Memory B cell (primary cell): ENCODE measurements around the gene STARD6.

Source experiments
- ATAC-seq: fragments of 150-1000 bp; cut with Tn5 transposase; 2 replicates; pipeline ENCODE4 v1.10.0; 2021; ENCODE audit warnings: low read depth, mild to moderate bottlenecking, moderate library complexity
- DNase-seq, 2 donors: peaks; one replicate each; pipeline ENCODE4 v3.0.0; 2022; ENCODE audit warnings: low spot score in 2 of 2
- H3K27ac Mint-ChIP-seq: one replicate; pipeline ENCODE4 v1.8.0; 2022; ENCODE audit warnings: mild to moderate bottlenecking, moderate library complexity, mixed read lengths
- H3K27me3 Mint-ChIP-seq: one replicate; pipeline ENCODE4 v1.8.0; 2022; ENCODE audit warnings: mixed read lengths
- H3K36me3 Mint-ChIP-seq: one replicate; pipeline ENCODE4 v1.8.0; 2022; ENCODE audit warnings: mild to moderate bottlenecking, mixed read lengths
- H3K4me1 Mint-ChIP-seq: one replicate; pipeline ENCODE4 v1.8.0; 2022; ENCODE audit warnings: mixed read lengths
- H3K4me3 Mint-ChIP-seq: one replicate; pipeline ENCODE4 v1.8.0; 2022; ENCODE audit warnings: mild to moderate bottlenecking, moderate library complexity, mixed read lengths
- H3K9me3 Mint-ChIP-seq: one replicate; pipeline ENCODE4 v1.8.0; 2022; ENCODE audit warnings: mixed read lengths

STARD6 gene

DNA sequence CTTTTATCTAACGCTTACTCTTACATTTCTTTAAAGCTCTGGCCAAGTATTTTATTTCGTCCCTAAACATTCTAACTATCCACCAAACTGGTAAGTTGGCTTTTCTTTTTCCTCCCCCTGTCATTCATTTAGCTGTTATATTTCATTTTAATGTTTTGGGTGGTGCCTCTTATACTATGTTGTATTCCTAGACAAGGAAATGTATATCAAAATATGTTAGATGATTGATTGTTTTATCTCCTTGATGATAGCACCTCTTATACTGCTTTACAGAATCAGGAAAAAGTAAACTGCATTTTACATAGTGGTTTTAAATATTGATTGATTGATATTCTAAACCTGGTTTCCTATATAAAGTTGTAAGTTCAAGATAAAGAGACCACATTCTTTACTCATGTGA lies 24.0 kb upstream of the STARD6 start:
- H3K4me3 Mint-ChIP-seq: no peak overlapping the region
- DNase-seq (no peak), ATAC-seq (no peak)
- H3K9me3 Mint-ChIP-seq: no peaks in the 10 kb centered on the region
- no peaks in the 10 kb centered on the region for H3K27me3 Mint-ChIP-seq
- no peaks in the 10 kb centered on the region for H3K36me3 Mint-ChIP-seq
- no peak overlapping the region for H3K27ac Mint-ChIP-seq
- H3K4me1 Mint-ChIP-seq: no peaks in the 10 kb centered on the region

DNA sequence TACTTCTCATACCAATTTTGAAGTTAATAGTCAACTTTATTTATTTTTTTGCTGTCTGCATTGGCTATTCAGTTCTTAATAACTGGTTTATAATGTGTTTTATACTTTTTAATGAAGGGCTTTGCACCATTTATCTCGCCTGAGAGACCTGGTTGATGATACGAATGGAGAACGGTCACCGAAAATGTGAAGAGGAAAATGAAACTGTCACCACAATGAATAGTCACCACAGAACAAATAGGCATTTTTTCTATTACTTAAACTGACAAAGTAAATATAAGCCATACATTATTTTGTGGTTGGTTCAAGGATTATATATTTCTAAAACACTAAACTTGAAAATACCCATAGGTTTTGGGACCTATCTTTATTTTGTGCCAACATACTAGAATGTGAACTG lies 20.4 kb upstream of the STARD6 start:
- ATAC-seq (no peak), DNase-seq (no peak)
- Mint-ChIP-seq H3K9me3 (no peaks in the 10 kb centered on the region), H3K27ac (no peak overlapping the region), H3K27me3 (no peaks in the 10 kb centered on the region), H3K36me3 (no peaks in the 10 kb centered on the region), H3K4me1 (no peaks in the 10 kb centered on the region), H3K4me3 (no peak overlapping the region)

DNA sequence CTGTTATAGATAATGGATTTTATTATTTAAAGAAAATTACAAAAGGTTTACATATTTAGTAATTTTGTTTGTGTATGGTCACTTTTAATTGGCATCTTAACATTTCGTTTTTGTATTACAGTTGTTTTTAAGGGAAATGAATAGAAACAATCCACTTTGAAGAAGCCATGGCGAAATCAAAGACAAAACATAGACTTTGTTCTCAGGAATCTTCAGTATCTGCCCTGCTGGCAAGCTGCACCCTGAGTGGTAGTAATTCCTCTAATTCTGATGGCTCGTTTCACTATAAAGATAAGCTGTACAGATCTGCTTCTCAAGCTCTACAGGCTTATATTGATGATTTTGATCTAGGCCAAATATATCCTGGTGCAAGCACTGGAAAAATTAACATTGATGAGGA lies 2.7 kb upstream of the STARD6 start:
- DNase-seq: no peak
- no peak overlapping the region for H3K27ac Mint-ChIP-seq
- no peak for ATAC-seq
- H3K4me3 Mint-ChIP-seq: no peak overlapping the region
- no peaks in the 10 kb centered on the region for H3K36me3 Mint-ChIP-seq
- peaks cover 8% of the 10 kb centered on the region for H3K4me1 Mint-ChIP-seq
- no peaks in the 10 kb centered on the region for H3K9me3 Mint-ChIP-seq
- no peaks in the 10 kb centered on the region for H3K27me3 Mint-ChIP-seq

DNA sequence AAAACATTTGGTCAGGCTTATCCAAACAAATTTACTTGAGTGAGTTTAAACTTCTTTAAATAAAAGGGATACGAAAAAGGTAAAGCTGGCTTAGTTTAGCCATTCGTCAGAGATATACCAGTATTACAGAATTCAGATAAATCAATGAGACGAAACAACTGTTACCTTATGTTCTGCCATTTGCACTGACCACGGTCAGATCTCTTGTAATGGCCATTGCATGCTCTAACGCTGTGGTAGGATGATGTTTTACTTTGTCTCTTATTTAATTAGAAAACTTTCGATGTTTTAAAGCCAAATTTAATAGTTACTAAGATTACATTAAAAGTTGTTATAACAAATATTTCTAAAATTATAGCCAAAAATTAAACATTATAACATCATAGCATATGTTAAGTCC lies 1.6 kb upstream of the STARD6 start:
- Mint-ChIP-seq H3K27ac (no peak overlapping the region), H3K4me1 (peaks cover 8% of the 10 kb centered on the region), H3K27me3 (no peaks in the 10 kb centered on the region), H3K9me3 (no peaks in the 10 kb centered on the region), H3K4me3 (peak overlapping the region; percentile 99), H3K36me3 (no peaks in the 10 kb centered on the region)
- no peak for ATAC-seq
- DNase-seq: no peak

DNA sequence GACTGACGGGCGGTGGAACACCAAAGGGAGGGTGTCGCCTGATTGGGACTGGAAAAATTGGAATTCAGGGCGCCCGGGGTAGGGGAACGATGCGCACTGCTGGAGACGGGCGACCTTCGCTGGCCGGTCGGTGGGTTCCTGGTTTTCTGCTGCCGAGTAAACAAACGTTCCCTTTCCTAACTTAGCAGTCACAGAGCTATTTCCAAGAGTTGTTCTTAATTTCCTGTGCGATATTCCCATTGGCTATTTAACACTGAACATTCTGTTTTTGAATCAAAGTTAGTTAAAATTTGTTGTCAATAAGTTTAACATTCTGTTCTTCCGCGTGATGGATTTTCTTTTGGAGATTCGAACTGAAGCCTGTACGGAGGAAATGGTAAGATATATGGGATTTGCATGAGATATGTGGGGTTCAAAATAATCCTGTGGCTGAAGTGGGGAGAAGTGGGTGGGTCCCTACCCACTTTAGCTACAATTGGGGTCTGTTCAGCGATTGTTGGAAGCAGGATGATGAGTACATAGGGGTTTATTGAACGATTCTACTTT lies 910 bp upstream of the STARD6 start:
- ATAC-seq: no peak
- Mint-ChIP-seq H3K27me3 (no peaks in the 10 kb centered on the region), H3K36me3 (no peaks in the 10 kb centered on the region), H3K9me3 (no peaks in the 10 kb centered on the region), H3K4me1 (peaks cover 8% of the 10 kb centered on the region), H3K4me3 (peak overlapping the region; percentile 99), H3K27ac (peak overlapping the region; percentile 91)
- DNase-seq: no peak

DNA sequence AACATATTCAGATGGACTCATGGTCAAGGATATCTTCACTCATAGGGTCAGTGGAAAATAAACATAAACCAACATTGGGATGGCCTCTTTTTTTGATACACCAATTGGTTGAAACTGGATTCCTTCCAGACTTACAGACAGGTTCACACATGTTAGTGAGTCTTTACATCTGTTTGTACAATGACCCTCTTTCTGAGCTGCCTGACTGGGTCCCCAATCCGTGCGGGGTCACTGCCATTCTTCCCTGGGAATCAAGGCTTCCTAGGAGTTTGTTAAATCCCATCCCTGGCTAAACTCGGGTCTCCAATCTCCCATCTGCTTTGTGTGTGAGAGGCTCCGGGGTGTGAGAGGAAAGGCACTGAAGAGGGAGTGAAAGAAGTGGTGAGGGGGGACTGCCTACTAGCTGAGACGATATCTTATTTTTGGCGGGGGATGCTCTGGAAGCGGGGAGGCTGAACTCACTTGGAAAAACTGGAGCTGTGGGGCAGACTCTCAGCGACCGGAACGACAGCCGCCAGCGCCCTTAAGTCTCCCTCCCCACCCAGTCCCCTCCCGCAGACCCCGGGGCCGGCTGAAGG lies 487 bp downstream of the STARD6 start:
- peaks cover 8% of the 10 kb centered on the region for H3K4me1 Mint-ChIP-seq
- H3K27me3 Mint-ChIP-seq: peaks cover 2% of the 10 kb centered on the region
- peaks cover under 1% of the 10 kb centered on the region for H3K9me3 Mint-ChIP-seq
- no peak for DNase-seq
- H3K27ac Mint-ChIP-seq: peak overlapping the region; percentile 91
- H3K4me3 Mint-ChIP-seq: peak overlapping the region; percentile 99
- no peaks in the 10 kb centered on the region for H3K36me3 Mint-ChIP-seq
- ATAC-seq: peak; percentile 4

DNA sequence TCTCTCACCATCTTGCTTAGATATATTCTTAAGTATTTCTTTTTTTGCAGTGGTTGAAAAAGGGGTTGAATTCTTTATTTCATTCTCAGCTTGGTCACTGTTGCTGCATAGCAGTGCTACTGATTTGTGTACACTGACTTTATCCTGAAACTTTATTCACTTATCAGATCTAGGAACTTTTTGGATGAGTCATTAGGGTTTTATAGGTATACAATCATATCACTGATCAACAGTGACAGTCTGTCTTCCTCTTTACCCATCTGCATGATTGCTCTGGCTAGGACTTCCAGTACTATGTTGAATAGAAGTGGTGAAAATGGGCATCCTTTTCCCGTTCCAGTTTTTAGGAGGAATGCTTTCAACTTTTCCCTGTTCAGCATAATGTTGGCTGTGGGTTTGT lies 6.5 kb downstream of the STARD6 start:
- DNase-seq (no peak), ATAC-seq (no peak)
- Mint-ChIP-seq H3K4me3 (no peak overlapping the region), H3K27ac (no peak overlapping the region), H3K27me3 (peaks cover 4% of the 10 kb centered on the region), H3K9me3 (peaks cover 3% of the 10 kb centered on the region), H3K36me3 (no peaks in the 10 kb centered on the region), H3K4me1 (peaks cover 3% of the 10 kb centered on the region)

DNA sequence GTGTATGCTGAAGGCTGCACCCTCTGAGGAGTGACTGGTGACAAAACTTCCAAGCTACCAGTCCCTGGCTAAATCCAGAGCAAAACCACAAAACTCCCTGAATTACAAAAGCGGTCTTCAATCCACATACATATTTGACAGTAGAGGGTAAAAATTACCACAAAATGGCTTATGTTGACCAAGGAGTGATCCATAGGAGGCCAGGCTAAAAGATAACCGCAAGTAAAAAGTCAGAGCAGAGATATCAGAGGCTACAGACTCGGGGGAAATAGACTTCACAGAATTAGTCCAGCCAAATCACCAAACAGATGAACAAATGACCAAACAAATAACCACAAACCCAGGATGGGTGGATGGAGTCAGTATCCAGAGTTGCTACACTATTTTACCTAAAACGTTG lies 19.4 kb downstream of the STARD6 start:
- H3K4me3 Mint-ChIP-seq: no peak overlapping the region
- no peaks in the 10 kb centered on the region for H3K36me3 Mint-ChIP-seq
- peaks cover 2% of the 10 kb centered on the region for H3K9me3 Mint-ChIP-seq
- H3K4me1 Mint-ChIP-seq: no peaks in the 10 kb centered on the region
- no peak overlapping the region for H3K27ac Mint-ChIP-seq
- DNase-seq (no peak), ATAC-seq (no peak)
- peaks cover 2% of the 10 kb centered on the region for H3K27me3 Mint-ChIP-seq

DNA sequence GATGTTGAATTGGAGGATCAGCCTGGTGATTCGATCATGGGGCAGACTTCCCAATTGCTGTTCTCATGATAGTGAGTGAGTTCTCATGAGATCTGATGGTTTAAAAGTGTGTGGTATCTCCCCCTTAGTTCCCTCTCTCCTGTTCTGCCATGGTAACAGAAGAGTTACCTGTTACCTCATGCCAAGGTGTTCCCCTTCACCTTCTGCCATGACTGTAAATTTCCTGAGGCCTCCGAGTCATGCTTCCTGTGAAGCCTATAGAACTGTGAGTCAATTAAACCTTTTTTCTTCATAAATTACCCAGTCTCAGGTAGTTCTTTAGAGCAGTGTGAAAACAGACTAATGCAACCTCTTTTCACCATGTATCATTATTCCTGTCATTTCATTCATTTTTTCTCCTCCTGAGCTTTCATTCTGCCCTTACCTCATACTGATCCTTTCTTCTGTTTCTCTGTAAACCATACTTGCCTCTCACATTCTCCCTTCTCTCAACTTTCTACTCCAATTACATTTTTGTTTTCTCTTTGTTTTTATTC lies 22.0 kb downstream of the STARD6 start:
- no peak overlapping the region for H3K4me3 Mint-ChIP-seq
- H3K36me3 Mint-ChIP-seq: no peaks in the 10 kb centered on the region
- peaks cover 2% of the 10 kb centered on the region for H3K27me3 Mint-ChIP-seq
- ATAC-seq (no peak), DNase-seq (no peak)
- H3K27ac Mint-ChIP-seq: no peak overlapping the region
- H3K9me3 Mint-ChIP-seq: peaks cover 2% of the 10 kb centered on the region
- no peaks in the 10 kb centered on the region for H3K4me1 Mint-ChIP-seq

DNA sequence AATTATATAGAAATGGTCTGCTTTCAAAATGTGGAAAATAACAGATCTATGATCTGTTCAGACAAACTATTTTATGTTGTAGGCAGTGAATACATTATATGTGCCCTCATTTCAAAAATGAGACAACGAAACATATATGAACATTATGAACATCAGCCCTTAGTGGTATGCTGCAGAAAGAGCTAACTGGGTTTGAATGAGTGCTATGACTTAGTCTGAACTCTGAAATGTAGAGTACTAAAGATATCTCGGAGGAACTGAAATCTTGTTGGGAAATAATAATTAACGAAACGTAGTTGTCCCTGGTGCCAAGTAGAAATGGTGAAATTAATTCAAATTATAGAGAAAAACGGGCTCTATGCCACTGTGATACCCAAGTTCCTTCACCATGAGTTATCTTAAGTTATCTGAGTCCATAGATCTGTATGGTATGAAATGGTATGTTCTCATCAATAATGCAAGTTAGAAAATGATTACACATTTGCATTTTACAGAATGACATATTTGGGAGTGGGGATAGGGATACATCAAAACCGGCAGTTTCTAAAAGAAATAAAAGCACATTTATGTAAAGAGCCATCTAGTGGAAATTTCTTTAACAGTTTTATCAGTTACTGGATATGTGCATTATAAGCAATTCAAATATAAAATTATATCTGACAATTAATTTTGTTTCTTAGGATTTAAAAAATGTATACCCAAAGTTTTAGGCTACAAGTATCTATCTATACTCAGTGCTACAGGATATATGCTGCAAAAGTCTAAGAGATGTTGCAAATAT lies 26.7 kb downstream of the STARD6 start:
- H3K4me1 Mint-ChIP-seq: no peaks in the 10 kb centered on the region
- ATAC-seq (no peak), DNase-seq (no peak)
- no peaks in the 10 kb centered on the region for H3K9me3 Mint-ChIP-seq
- no peak overlapping the region for H3K27ac Mint-ChIP-seq
- H3K27me3 Mint-ChIP-seq: no peaks in the 10 kb centered on the region
- no peaks in the 10 kb centered on the region for H3K36me3 Mint-ChIP-seq
- H3K4me3 Mint-ChIP-seq: no peak overlapping the region

DNA sequence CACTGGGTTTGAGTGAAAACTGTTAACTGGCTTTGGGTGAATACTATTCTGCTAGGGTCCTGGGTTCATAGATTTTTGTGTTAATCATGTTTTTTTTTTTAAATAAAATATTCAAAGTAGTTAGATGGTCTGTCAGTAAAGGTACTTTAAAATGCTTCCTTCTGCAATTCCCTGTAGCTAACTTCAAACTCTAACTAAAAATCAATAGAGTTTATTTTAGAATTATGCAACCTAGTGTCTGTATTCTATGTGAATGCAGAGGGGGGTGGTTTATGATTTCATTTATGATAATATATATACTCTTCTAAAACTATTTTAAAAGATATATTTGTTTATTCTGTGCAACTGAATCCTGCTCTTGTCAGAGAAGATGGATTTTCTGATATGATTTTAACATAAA lies 27.9 kb downstream of the STARD6 start:
- no peaks in the 10 kb centered on the region for H3K27me3 Mint-ChIP-seq
- H3K36me3 Mint-ChIP-seq: no peaks in the 10 kb centered on the region
- no peak for ATAC-seq
- no peak overlapping the region for H3K27ac Mint-ChIP-seq
- no peak for DNase-seq
- no peaks in the 10 kb centered on the region for H3K9me3 Mint-ChIP-seq
- no peaks in the 10 kb centered on the region for H3K4me1 Mint-ChIP-seq
- H3K4me3 Mint-ChIP-seq: no peak overlapping the region

DNA sequence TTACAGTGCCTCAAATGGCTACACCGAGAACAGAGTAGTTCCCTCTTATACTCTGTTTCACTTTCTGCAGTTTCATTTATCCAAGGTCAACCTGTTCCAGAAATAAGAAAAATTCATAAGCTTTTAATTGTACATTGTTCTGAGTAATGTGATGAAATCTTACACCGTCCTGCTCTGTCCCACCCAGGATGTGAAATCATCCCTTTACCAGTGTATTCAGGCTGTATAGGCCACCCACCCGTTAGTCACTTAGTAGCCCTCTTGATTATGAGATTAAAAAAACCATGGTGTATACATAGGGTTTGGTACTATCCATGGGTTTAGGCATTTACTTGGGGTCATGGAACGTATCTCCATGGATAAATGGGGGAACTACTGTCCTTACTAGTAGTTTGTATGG lies 29.8 kb downstream of the STARD6 start:
- no peak for ATAC-seq
- H3K9me3 Mint-ChIP-seq: no peaks in the 10 kb centered on the region
- H3K36me3 Mint-ChIP-seq: no peaks in the 10 kb centered on the region
- no peak for DNase-seq
- no peak overlapping the region for H3K4me3 Mint-ChIP-seq
- no peak overlapping the region for H3K27ac Mint-ChIP-seq
- H3K27me3 Mint-ChIP-seq: no peaks in the 10 kb centered on the region
- H3K4me1 Mint-ChIP-seq: no peaks in the 10 kb centered on the region

DNA sequence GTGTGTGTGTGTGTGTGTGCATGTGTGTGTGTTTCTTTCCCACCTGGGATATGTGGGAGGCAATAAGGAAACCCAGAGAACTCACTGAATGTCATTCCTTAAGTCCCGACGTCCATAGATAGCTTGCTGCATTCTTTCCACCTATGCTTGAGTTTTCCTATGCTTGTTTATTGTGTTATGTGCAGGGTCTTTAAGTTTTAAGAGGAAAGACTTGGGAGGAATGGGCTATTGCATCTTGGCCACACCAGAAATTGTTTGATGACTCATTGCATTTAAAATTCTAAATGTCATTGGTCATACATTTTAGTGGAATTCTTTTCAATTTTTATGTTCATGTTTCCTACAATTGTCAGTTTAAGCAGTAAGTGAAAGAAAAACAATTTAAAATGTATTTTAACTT lies 33.7 kb downstream of the STARD6 start:
- no peaks in the 10 kb centered on the region for H3K4me1 Mint-ChIP-seq
- ATAC-seq (no peak), DNase-seq (no peak)
- H3K4me3 Mint-ChIP-seq: no peak overlapping the region
- no peak overlapping the region for H3K27ac Mint-ChIP-seq
- H3K9me3 Mint-ChIP-seq: no peaks in the 10 kb centered on the region
- H3K27me3 Mint-ChIP-seq: peaks cover 2% of the 10 kb centered on the region
- H3K36me3 Mint-ChIP-seq: no peaks in the 10 kb centered on the region

DNA sequence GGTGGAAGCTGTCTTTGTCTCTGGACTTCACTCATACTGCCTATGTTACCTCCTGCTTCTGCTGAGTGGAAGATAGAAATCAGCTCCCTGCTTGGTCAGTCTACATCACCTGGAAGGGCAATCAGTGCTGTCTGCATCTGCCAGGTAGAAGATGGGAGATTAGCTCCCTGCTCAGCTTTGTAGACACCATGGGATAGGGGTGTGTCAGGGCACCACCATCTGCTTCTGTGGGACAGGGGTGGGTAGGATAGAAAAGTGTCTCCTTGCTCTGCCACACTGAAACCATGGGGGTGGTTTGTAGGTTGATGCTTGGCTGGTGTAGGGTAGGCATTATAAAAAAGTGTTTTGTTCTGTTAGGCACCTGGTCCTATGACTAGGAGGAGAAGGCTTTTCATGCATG lies 34.1 kb downstream of the STARD6 start:
- Mint-ChIP-seq H3K36me3 (no peaks in the 10 kb centered on the region), H3K9me3 (no peaks in the 10 kb centered on the region), H3K27me3 (peaks cover 3% of the 10 kb centered on the region), H3K4me3 (no peak overlapping the region), H3K27ac (no peak overlapping the region), H3K4me1 (no peaks in the 10 kb centered on the region)
- DNase-seq (no peak), ATAC-seq (no peak)
